ENCODE results near the gene NUDT13.

Gene NUDT13

GRCh38 chr10:73110345-73110849, at the start of gene NUDT13:
Gene NUDT13 (plus strand): TSS chr10:73110455. CDS start chr10:73114366, 3,911 bp downstream.
- TF ChIP-seq GATA3 (IDR thresholded peaks at IDR 0.05; ENCODE audit: low read depth, low read length) = no peak
- TF ChIP-seq GATA2 (IDR thresholded peaks at IDR 0.05; ENCODE audit: low read depth, low read length) = no peak

GRCh38 chr10:73060738-73061635, 49.3 kb upstream of the NUDT13 start:
- no peak for TF ChIP-seq GATA3 (IDR thresholded peaks at IDR 0.05; ENCODE audit: low read depth, low read length)
- TF ChIP-seq GATA2 (IDR thresholded peaks at IDR 0.05; ENCODE audit: low read depth, low read length) = no peak

GRCh38 chr10:73061743-73062142, 48.5 kb upstream of the NUDT13 start:
- TF ChIP-seq GATA3 (IDR thresholded peaks at IDR 0.05; ENCODE audit: low read depth, low read length) (no peak), GATA2 (IDR thresholded peaks at IDR 0.05; ENCODE audit: low read depth, low read length) (no peak)

- no peak for TF ChIP-seq GATA2 (IDR thresholded peaks at IDR 0.05; ENCODE audit: low read depth, low read length)
- TF ChIP-seq GATA3 (IDR thresholded peaks at IDR 0.05; ENCODE audit: low read depth, low read length) = no peak
These were observed 44.8 kb upstream of the NUDT13 start for GRCh38 chr10:73065441-73065840.

- TF ChIP-seq GATA2 (IDR thresholded peaks at IDR 0.05; ENCODE audit: low read depth, low read length) (no peak), GATA3 (IDR thresholded peaks at IDR 0.05; ENCODE audit: low read depth, low read length) (no peak)
These were observed 36.6 kb upstream of the NUDT13 start for GRCh38 chr10:73073627-73074026.

DNA sequence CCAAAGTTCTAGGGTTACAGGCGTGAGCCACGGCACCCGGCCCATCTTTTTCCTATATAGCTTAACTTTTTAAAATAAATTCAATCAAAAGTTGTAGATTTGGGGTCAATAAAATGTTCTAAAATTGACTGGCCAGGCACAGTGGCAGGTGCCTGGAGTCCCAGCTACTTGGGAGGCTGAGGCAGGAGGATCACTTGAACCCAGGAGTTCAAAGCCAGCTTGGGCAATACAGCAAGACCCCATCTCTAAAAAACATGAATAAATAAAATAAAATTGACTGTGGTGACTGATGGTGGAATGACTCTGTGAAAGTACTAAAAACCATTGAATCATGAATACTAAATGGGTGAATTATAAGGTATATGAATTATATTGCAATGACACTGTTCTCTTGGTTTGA, 34.4 kb upstream of the NUDT13 start:
- TF ChIP-seq GATA2 (IDR thresholded peaks at IDR 0.05; ENCODE audit: low read depth, low read length) (no peak), GATA3 (IDR thresholded peaks at IDR 0.05; ENCODE audit: low read depth, low read length) (no peak)

GRCh38 chr10:73076360-73077183, 33.7 kb upstream of the NUDT13 start:
- no peak for TF ChIP-seq GATA3 (IDR thresholded peaks at IDR 0.05; ENCODE audit: low read depth, low read length)
- no peak for TF ChIP-seq GATA2 (IDR thresholded peaks at IDR 0.05; ENCODE audit: low read depth, low read length)

DNA sequence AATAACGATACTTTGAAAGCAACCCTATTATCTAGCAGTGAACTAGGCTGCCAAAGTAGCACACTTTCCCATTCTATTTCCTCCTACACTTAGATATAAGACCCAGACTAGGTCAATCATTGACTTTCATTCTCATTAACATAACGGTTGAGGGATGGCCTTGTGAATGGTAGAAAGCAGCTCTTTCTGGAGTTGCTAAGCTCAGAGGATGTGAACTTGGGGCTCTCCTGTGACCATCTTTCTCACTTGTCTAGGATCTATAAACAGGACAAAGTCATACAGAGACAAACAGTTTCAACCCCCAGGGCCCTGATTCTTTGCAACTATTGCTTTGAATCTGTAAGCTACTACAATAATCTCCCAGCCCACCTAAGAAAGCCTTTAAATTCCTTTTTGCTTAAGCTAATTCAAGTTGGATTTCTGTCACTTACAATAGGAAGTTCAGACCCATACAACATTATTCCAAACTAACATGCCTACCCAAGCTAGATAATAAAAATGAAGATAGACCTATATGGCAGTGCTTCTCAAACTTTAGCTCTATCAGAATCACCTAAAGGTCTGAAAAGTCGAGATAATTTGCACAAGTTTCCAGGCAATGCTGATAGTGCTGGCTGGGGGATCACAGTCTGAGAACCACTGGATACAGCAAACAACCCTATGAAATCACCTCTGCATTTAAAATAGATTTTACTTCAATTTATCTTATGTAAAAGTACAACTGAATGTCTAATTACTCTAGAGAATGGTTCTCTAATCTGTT, 30.3 kb upstream of the NUDT13 start:
- TF ChIP-seq GATA2 (IDR thresholded peaks at IDR 0.05; ENCODE audit: low read depth, low read length) = no peak
- no peak for TF ChIP-seq GATA3 (IDR thresholded peaks at IDR 0.05; ENCODE audit: low read depth, low read length)

DNA sequence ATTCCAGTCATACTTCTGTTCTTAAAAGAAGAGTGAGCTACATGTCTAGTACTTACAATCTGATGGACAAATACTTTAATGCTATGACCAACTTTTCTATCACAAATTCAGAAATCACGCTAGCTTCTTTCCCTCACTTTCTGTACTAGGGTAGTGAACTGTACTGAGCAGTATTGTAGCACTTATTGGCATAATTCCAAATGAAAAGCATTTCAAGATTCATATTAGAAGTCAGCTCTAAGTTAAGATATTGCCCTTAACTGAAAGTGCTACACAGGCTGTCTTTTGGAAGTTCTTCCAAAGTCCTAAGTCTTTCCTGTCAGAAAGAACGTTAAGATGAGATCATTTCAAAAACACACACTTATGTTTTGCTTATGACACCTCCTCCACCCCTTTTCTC, 27.0 kb upstream of the NUDT13 start:
- TF ChIP-seq GATA2 (IDR thresholded peaks at IDR 0.05; ENCODE audit: low read depth, low read length) (no peak), GATA3 (IDR thresholded peaks at IDR 0.05; ENCODE audit: low read depth, low read length) (no peak)

- TF ChIP-seq GATA3 (IDR thresholded peaks at IDR 0.05; ENCODE audit: low read depth, low read length) (no peak), GATA2 (IDR thresholded peaks at IDR 0.05; ENCODE audit: low read depth, low read length) (no peak)
These were observed 26.0 kb upstream of the NUDT13 start for GRCh38 chr10:73084209-73084608.

DNA sequence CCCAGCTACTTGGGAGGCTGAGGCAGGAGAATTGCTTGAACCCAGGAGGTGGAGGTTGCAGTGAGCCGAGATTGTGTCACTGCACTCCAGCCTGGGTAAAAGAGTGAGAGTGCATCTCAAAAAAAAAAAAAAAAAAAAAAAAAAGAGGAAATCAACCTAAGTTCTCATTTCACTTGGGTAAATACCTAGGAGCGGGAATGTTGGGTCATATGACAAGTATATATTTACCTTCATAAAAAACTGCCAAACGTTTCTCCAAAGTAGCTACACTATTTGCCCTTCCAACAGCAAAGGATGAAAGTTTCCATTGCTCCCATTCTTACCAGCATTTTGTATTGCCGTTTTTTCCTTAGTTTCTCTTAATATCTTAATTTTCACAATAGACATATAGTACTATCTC, 23.4 kb upstream of the NUDT13 start:
- TF ChIP-seq GATA3 (IDR thresholded peaks at IDR 0.05; ENCODE audit: low read depth, low read length) = no peak
- TF ChIP-seq GATA2 (IDR thresholded peaks at IDR 0.05; ENCODE audit: low read depth, low read length) = no peak

DNA sequence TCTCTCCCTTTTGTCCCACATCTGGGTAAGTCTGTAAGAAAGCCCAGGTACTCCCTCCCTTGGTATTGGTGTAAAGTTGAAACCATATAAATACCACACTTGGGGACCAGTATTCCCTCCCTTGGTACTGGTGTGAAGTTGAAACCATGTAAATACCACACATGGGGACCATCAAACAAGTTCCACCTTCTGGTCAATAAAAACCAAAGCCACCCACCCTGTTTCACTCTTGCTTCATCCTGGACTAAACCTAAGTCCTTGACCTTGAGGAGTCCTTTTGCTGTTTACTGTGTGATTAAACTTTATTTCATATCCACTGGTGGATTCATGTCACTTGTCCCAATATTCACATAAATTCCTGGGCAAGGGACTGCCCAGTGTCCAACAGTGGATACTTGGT, 22.0 kb upstream of the NUDT13 start:
- TF ChIP-seq GATA3 (IDR thresholded peaks at IDR 0.05; ENCODE audit: low read depth, low read length) (no peak), GATA2 (IDR thresholded peaks at IDR 0.05; ENCODE audit: low read depth, low read length) (no peak)

GRCh38 chr10:73092830-73093229, 17.4 kb upstream of the NUDT13 start:
- TF ChIP-seq GATA2 (IDR thresholded peaks at IDR 0.05; ENCODE audit: low read depth, low read length) (no peak), GATA3 (IDR thresholded peaks at IDR 0.05; ENCODE audit: low read depth, low read length) (no peak)

Data from SH-SY5Y (cell line).